Natural killer cell (primary cell): ENCODE measurements around the gene SP7. TPM values are rescaled to one million over a fixed set of nuclear protein-coding genes. Genes with fewer than 3 reads are reported as not detected.
"Not testable (repeated sequence)": the region's sequence is repeated elsewhere in the genome, so short reads cannot be mapped to it uniquely, and the experiment has no call there.

Experiments used
- ATAC-seq, 3 donors: fragments of 150-1000 bp in 2 of 3; fragments of 200-7000 bp in 1 of 3; cut with Tn5 transposase; 1 replicate in 1 of 3; 2 replicates in 2 of 3; pipeline ENCODE4 v1.10.0; 2021; ENCODE audit warnings: mild to moderate bottlenecking in 2 of 3, moderate library complexity in 2 of 3
- DNase-seq, 2 donors: peaks; one replicate each; pipeline versions ENCODE4 v3.0.0 to v3.0.0-alpha.2; 2013 to 2021; ENCODE audit warnings: mixed read lengths in 1 of 2
- H3K27ac ChIP-seq: one replicate; pipeline ENCODE4 v1.5.1; 2013; ENCODE audit warnings: mild to moderate bottlenecking, low read length
- H3K27me3 ChIP-seq: one replicate; pipeline ENCODE4 v1.6.1; 2013; ENCODE audit warnings: low read length; ENCODE audit not compliant: control insufficient read depth, insufficient read depth
- H3K36me3 ChIP-seq: one replicate; pipeline ENCODE4 v1.6.1; 2013; ENCODE audit warnings: low read length; ENCODE audit not compliant: control insufficient read depth, insufficient read depth
- H3K4me1 ChIP-seq: one replicate; pipeline ENCODE4 v1.6.1; 2013; ENCODE audit warnings: low read length; ENCODE audit not compliant: control insufficient read depth, insufficient read depth
- H3K4me3 ChIP-seq: one replicate; pipeline ENCODE4 v1.5.1; 2013; ENCODE audit warnings: low read length
- H3K9me3 ChIP-seq: one replicate; pipeline ENCODE4 v1.6.1; 2013; ENCODE audit warnings: low read length; ENCODE audit not compliant: control insufficient read depth, insufficient read depth
- H3K27ac Mint-ChIP-seq, 2 donors: one replicate each; pipeline ENCODE4 v1.8.0; 2022; ENCODE audit warnings: mild to moderate bottlenecking in 2 of 2, mixed read lengths in 2 of 2, moderate library complexity in 1 of 2
- H3K27me3 Mint-ChIP-seq, 2 donors: one replicate each; pipeline ENCODE4 v1.8.0; 2022; ENCODE audit warnings: low read depth in 2 of 2, mixed read lengths in 2 of 2
- H3K36me3 Mint-ChIP-seq: one replicate; pipeline ENCODE4 v1.8.0; 2022; ENCODE audit warnings: mixed read lengths
- H3K4me1 Mint-ChIP-seq, 2 donors: one replicate each; pipeline ENCODE4 v1.8.0; 2022; ENCODE audit warnings: mixed read lengths in 2 of 2
- H3K4me3 Mint-ChIP-seq: one replicate; pipeline ENCODE4 v1.8.0; 2022; ENCODE audit warnings: mild to moderate bottlenecking, moderate library complexity, mixed read lengths
- H3K9me3 Mint-ChIP-seq, 2 donors: one replicate each; pipeline ENCODE4 v1.8.0; 2022; ENCODE audit warnings: mixed read lengths in 2 of 2
- WGBS: methylation state at CpG from one replicate; pipeline ENCODE4 v1.1.7; 2013; ENCODE audit warnings: missing lambda C conversion rate; ENCODE audit not compliant: insufficient coverage; 5-methylcytosine and 5-hydroxymethylcytosine counted together
- intact Hi-C: fragments of 100-400 bp; cut with micrococcal nuclease; formaldehyde crosslinking; loops from one replicate; pipeline ENCODE4 v1.14.2; 2022
- total RNA-seq, 4 donors: library from RNA; stranded (reverse); fragments of 120-200 nt in 1 of 4; gene quantifications; one replicate each; pipeline versions ENCODE4 v1.2.3 to v1.2.4, GENCODE V29; 2013 to 2022
- TF ChIP-seq, protein P1 (sequence below): fragments of 200-600 bp; IDR thresholded peaks from one replicate; pipeline ENCODE4 v1.8.0; 2022; ENCODE audit warnings: antibody characterized with exemption

Gene SP7
- total RNA-seq, 3 donors from 2014 or later (not counting 1 experiment from before 2014, with no cell fraction given): 0.07 TPM; not detected in 2

DNA sequence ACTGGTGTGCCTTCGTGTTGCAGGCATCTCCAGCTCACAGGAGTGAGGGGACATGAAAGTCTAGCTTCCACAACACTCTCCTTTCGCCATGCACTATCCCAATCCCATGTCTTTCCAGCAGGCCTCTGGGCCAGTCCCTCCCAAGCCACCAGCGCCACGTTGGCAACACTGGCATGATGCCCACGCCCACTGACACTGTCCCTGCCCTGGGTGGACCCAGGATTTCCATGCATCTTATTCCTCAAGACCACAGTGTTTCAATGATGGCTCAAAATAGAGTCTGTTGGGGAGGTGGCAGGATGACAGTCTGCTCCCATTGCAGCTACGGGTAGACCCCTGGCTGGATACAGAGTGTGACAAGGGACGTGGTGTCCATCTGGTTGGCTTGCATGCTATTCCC lies 2.3 kb downstream of the SP7 start:
- Histone ChIP-seq H3K4me1 (peaks cover 14% of the 10 kb centered on the region), H3K36me3 (no peaks in the 10 kb centered on the region), H3K27ac (no peak overlapping the region), H3K9me3 (no peaks in the 10 kb centered on the region), H3K27me3 (peaks cover 11% of the 10 kb centered on the region), H3K4me3 (no peak overlapping the region)
- TF ChIP-seq, protein P1, sequence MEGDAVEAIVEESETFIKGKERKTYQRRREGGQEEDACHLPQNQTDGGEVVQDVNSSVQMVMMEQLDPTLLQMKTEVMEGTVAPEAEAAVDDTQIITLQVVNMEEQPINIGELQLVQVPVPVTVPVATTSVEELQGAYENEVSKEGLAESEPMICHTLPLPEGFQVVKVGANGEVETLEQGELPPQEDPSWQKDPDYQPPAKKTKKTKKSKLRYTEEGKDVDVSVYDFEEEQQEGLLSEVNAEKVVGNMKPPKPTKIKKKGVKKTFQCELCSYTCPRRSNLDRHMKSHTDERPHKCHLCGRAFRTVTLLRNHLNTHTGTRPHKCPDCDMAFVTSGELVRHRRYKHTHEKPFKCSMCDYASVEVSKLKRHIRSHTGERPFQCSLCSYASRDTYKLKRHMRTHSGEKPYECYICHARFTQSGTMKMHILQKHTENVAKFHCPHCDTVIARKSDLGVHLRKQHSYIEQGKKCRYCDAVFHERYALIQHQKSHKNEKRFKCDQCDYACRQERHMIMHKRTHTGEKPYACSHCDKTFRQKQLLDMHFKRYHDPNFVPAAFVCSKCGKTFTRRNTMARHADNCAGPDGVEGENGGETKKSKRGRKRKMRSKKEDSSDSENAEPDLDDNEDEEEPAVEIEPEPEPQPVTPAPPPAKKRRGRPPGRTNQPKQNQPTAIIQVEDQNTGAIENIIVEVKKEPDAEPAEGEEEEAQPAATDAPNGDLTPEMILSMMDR: no peak
- intact Hi-C loops: no loop called here
- 72% methylated on average over 7 of the region's 7 CpGs for WGBS
- ATAC-seq (no peak), DNase-seq (no peak)
- no peak overlapping the region for H3K4me3 Mint-ChIP-seq
- no peaks in the 10 kb centered on the region for H3K36me3 Mint-ChIP-seq
- H3K9me3 Mint-ChIP-seq: no peaks in the 10 kb centered on the region
- no peak overlapping the region for H3K27ac Mint-ChIP-seq
- H3K27me3 Mint-ChIP-seq: peaks cover 24 to 38% of the 10 kb centered on the region in 2 donors
- H3K4me1 Mint-ChIP-seq: peaks cover 16 to 21% of the 10 kb centered on the region in 2 donors

DNA sequence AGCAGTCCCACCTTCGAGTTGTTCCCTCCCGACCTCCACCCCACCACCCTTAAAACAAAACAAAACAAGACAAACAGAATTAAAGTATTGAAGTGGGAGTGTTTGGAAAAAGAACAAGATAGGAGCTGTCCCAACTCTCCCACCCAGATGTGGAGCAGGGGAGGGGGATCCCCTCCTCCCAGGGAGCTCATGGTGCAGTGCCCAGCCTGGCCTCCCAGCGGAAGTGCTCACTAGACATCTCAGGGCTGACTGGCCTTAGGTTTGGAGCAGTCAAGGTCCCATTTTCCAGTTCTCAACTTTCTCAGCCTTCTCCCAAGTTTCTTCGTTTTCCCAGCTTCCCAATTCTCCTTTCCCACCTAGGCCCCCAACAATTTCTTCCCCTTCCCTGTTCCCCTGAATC lies 2.9 kb downstream of the SP7 start:
- TF ChIP-seq, protein P1: no peak
- no peak overlapping the region for H3K27ac ChIP-seq
- no peaks in the 10 kb centered on the region for H3K36me3 Mint-ChIP-seq
- no peak overlapping the region for H3K4me3 Mint-ChIP-seq
- WGBS: 84% methylated on average over 2 of the region's 4 CpGs
- DNase-seq (no peak), ATAC-seq (no peak)
- H3K27me3 Mint-ChIP-seq: peaks cover 24 to 37% of the 10 kb centered on the region in 2 donors
- H3K4me1 Mint-ChIP-seq: peaks cover 14 to 19% of the 10 kb centered on the region in 2 donors
- intact Hi-C loops: no loop called here
- no peaks in the 10 kb centered on the region for H3K9me3 ChIP-seq
- peaks cover 7% of the 10 kb centered on the region for H3K27me3 ChIP-seq
- peaks cover 14% of the 10 kb centered on the region for H3K4me1 ChIP-seq
- no peak overlapping the region for H3K27ac Mint-ChIP-seq
- no peak overlapping the region for H3K4me3 ChIP-seq
- no peaks in the 10 kb centered on the region for H3K9me3 Mint-ChIP-seq
- no peaks in the 10 kb centered on the region for H3K36me3 ChIP-seq

DNA sequence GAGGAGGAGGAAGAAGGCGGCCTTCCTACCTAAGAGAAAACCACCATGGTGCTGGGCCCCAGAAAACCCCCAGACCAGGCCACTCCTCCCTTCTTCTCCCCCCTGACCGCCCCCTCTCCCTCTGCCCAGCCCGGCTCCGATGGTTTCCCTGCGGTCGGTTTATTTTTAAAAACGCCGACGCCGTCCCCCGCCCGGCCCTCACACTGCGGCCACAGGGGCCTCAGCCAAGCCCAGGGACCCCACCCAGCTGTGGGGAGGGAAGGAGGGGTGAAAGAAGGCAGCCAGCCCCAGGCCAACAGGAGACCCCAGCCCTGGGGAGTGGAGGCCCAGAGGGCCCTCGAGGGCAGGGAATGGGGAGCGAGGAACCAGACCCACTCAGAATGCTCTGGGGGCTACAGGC lies 3.4 kb downstream of the SP7 start:
- Histone ChIP-seq H3K9me3 (no peaks in the 10 kb centered on the region), H3K4me3 (no peak overlapping the region), H3K27ac (no peak overlapping the region), H3K27me3 (peaks cover 6% of the 10 kb centered on the region), H3K36me3 (no peaks in the 10 kb centered on the region), H3K4me1 (peaks cover 9% of the 10 kb centered on the region)
- intact Hi-C loops: no loop called here
- 75% methylated on average over 14 of the region's 15 CpGs for WGBS
- Mint-ChIP-seq H3K9me3 (no peaks in the 10 kb centered on the region), H3K4me3 (no peak overlapping the region), H3K27ac (no peak overlapping the region), H3K4me1 (peaks cover 9 to 14% of the 10 kb centered on the region in 2 donors), H3K27me3 (peaks cover 24 to 34% of the 10 kb centered on the region in 2 donors), H3K36me3 (no peaks in the 10 kb centered on the region)
- TF ChIP-seq, protein P1: no peak
- ATAC-seq (no peak), DNase-seq (no peak)

DNA sequence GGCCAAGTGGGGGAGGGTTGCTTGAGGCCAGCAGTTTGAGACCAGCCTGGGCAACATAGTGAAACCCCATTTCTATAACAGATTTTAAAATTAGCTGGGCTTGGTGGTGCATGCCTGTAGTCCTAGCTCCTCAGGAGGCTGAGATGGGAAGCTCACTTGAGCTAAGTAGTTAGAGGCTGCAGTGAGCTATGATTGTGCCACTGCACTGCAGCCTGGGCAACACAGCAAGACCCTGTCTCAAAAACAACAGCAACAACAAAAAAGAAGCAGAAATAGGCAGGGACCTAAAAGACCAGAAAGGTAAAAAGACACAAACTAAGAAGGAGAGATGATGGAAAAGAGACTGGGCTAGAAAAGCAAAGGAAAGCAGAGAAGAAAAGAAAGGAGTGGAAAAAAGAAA lies 3.8 kb downstream of the SP7 start:
- H3K27ac ChIP-seq, H3K36me3 Mint-ChIP-seq, intact Hi-C loops, H3K9me3 ChIP-seq, DNase-seq, H3K4me3 Mint-ChIP-seq, H3K36me3 ChIP-seq, H3K27ac Mint-ChIP-seq, ATAC-seq, H3K4me1 ChIP-seq, H3K9me3 Mint-ChIP-seq, H3K4me3 ChIP-seq, H3K27me3 ChIP-seq: not testable (repeated sequence)
- H3K27me3 Mint-ChIP-seq: peaks cover 24 to 36% of the 10 kb centered on the region in 2 donors
- H3K4me1 Mint-ChIP-seq: peaks cover 6 to 15% of the 10 kb centered on the region in 2 donors
